Stimulated activated CD8-positive, alpha-beta memory T cell treated with anti-CD3 and anti-CD28 coated beads, Interleukin-7, amount 100 ng/mL, for 1 hour (primary cell): Measurements from ENCODE around the gene SLC6A4.

Experiments used
- DNase-seq, 2 donors: peaks; one replicate each; pipeline ENCODE4 v3.0.0-alpha.2; 2020; ENCODE audit warnings: low read depth in 2 of 2

The SLC6A4 gene

GRCh38 chr17:30235386-30236296, at the start of gene SLC6A4:
SLC6A4 (minus strand) TSS chr17:30235697; CDS start chr17:30221958, 13,739 bp downstream.
- no peak for DNase-seq

- no peak for DNase-seq
Observed at GRCh38 chr17:30279156-30279555, 43.7 kb upstream of the SLC6A4 start.

- no peak for DNase-seq
Observed at GRCh38 chr17:30278032-30278431, 42.5 kb upstream of the SLC6A4 start.

- no peak for DNase-seq
Observed at GRCh38 chr17:30275911-30276310, 40.4 kb upstream of the SLC6A4 start.

GRCh38 chr17:30274887-30275286, 39.4 kb upstream of the SLC6A4 start:
- DNase-seq, result no peak

- DNase-seq, result no peak
Observed at GRCh38 chr17:30273373-30273772, 37.9 kb upstream of the SLC6A4 start.

- DNase-seq, result no peak
Observed at GRCh38 chr17:30271102-30271501, 35.6 kb upstream of the SLC6A4 start.

GRCh38 chr17:30267625-30268024, 32.1 kb upstream of the SLC6A4 start:
- DNase-seq, result no peak

- DNase-seq, result no peak
Observed at GRCh38 chr17:30263552-30264333, 28.2 kb upstream of the SLC6A4 start.

- DNase-seq, result no peak
Observed at GRCh38 chr17:30256756-30257506, 21.4 kb upstream of the SLC6A4 start.

GRCh38 chr17:30254150-30254549, 18.7 kb upstream of the SLC6A4 start:
- no peak for DNase-seq

GRCh38 chr17:30253312-30253711, 17.8 kb upstream of the SLC6A4 start:
- no peak for DNase-seq

- DNase-seq, result no peak
Observed at GRCh38 chr17:30251931-30252330, 16.4 kb upstream of the SLC6A4 start.

GRCh38 chr17:30249460-30249859, 14.0 kb upstream of the SLC6A4 start:
- no peak for DNase-seq

GRCh38 chr17:30248786-30249185, 13.3 kb upstream of the SLC6A4 start:
- no peak for DNase-seq

- no peak for DNase-seq
Observed at GRCh38 chr17:30246460-30246859, 11.0 kb upstream of the SLC6A4 start.

- no peak for DNase-seq
Observed at GRCh38 chr17:30244853-30245385, 9.4 kb upstream of the SLC6A4 start.

GRCh38 chr17:30243568-30243967, 8.1 kb upstream of the SLC6A4 start:
- no peak for DNase-seq

GRCh38 chr17:30243002-30243401, 7.5 kb upstream of the SLC6A4 start:
- DNase-seq, result no peak

- no peak for DNase-seq
Observed at GRCh38 chr17:30241051-30241450, 5.6 kb upstream of the SLC6A4 start.

- no peak for DNase-seq
Observed at GRCh38 chr17:30240177-30240576, 4.7 kb upstream of the SLC6A4 start.

GRCh38 chr17:30239089-30239462, 3.6 kb upstream of the SLC6A4 start:
- no peak for DNase-seq
